Esophagus squamous epithelium (tissue), 5 donors: ENCODE data around the gene ACOT13. TPM values are rescaled to one million over a fixed set of nuclear protein-coding genes. Genes with fewer than 3 reads are reported as not detected.

ENCODE experiments used
- DNase-seq: peaks from one replicate; lab custom pipeline; 2025; lab: John Stamatoyannopoulos, UW
- H3K27ac ChIP-seq, 4 donors: fragments of 200-600 bp; sonication (generic); one replicate each; pipeline ENCODE4 v1.5.1; 2016 to 2019; ENCODE audit warnings: mild to moderate bottlenecking in 1 of 4
- H3K27me3 ChIP-seq, 4 donors: fragments of 200-600 bp; sonication (generic); 1 replicate in 3 of 4; 2 replicates in 1 of 4; pipeline versions ENCODE4 v1.5.1 to v1.6.0; 2017 to 2021; ENCODE audit warnings: antibody characterized with exemption in 1 of 4
- H3K36me3 ChIP-seq, 3 donors: fragments of 200-600 bp; sonication (generic); one replicate each; pipeline ENCODE4 v1.5.1; 2016 to 2019
- H3K4me1 ChIP-seq, 3 donors: fragments of 200-600 bp; sonication (generic); one replicate each; pipeline ENCODE4 v1.5.1; 2017 to 2019
- H3K4me3 ChIP-seq, 4 donors: fragments of 200-600 bp; sonication (generic); 1 replicate in 3 of 4; 2 replicates in 1 of 4; pipeline ENCODE4 v1.5.1; 2016 to 2019; ENCODE audit warnings: mild to moderate bottlenecking in 2 of 4, moderate library complexity in 1 of 4
- H3K9me3 ChIP-seq, 3 donors: fragments of 200-600 bp; sonication (generic); one replicate each; pipeline ENCODE4 v1.5.1; 2016 to 2019
- POLR2A ChIP-seq, 4 donors: fragments of 450-650 bp; IDR thresholded peaks; one replicate each; pipeline ENCODE4 v1.6.1; 2017; ENCODE audit warnings: antibody characterized with exemption in 4 of 4, mild to moderate bottlenecking in 4 of 4, moderate library complexity in 3 of 4
- WGBS, 2 donors: methylation state at CpG; one replicate each; pipeline ENCODE4 v1.1.5; 2018; 5-methylcytosine and 5-hydroxymethylcytosine counted together
- intact Hi-C: fragments of 100-400 bp; cut with DNase I; formaldehyde crosslinking; loops from one replicate; pipeline ENCODE4 v1.15.0; 2022
- total RNA-seq, 4 donors: library from RNA; depleted of rRNA; stranded (reverse); fragments of >200 nt; gene quantifications; one replicate each; pipeline ENCODE4 v1.1.0, GENCODE V29; 2016
- TF ChIP-seq, protein P1 (sequence below), 6 experiments: fragments of 450-650 bp in 4 of 6; fragments of 200-600 bp in 2 of 6; sonication (generic) in 2 of 6; IDR thresholded peaks; one replicate each; pipeline ENCODE4 v1.5.1; 2016 to 2019; ENCODE audit warnings: antibody characterized with exemption in 6 of 6, mild to moderate bottlenecking in 4 of 6, moderate library complexity in 4 of 6
- donor health status: DM: yes; HTN: yes; CAD: no.

ACOT13 gene
- total RNA-seq, 4 donors from 2014 or later = 2.5 to 6.1 (median 3.6) TPM

DNA sequence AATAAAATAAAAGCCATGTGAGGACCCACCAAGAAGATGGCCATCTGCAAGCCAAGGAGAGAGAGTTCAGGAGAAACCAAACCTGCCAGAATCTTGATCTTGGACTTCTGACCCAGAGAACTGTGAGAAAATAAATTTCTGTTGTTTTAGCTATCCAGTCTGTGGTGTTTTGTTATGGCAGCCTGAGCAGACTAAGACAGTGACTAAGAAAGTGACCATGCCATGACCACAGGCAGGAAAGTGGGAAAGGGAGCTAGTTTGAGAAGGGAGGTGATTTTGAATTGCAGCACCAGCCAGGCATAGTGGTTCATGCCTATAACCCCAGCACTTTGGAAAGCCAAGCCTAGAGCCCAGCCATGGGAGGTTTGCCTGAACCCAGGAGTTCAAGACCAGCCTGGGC is 74.0 kb downstream of the ACOT13 start:
- Histone ChIP-seq H3K27ac (no peak overlapping the region), H3K4me3 (no peak overlapping the region), H3K9me3 (no peaks in the 10 kb centered on the region), H3K36me3 (no peaks in the 10 kb centered on the region), H3K27me3 (no peaks in the 10 kb centered on the region), H3K4me1 (peaks cover 0 to 32% (median 8%) of the 10 kb centered on the region in 3 donors)
- intact Hi-C loops = no loop called here
- TF ChIP-seq, protein P1, sequence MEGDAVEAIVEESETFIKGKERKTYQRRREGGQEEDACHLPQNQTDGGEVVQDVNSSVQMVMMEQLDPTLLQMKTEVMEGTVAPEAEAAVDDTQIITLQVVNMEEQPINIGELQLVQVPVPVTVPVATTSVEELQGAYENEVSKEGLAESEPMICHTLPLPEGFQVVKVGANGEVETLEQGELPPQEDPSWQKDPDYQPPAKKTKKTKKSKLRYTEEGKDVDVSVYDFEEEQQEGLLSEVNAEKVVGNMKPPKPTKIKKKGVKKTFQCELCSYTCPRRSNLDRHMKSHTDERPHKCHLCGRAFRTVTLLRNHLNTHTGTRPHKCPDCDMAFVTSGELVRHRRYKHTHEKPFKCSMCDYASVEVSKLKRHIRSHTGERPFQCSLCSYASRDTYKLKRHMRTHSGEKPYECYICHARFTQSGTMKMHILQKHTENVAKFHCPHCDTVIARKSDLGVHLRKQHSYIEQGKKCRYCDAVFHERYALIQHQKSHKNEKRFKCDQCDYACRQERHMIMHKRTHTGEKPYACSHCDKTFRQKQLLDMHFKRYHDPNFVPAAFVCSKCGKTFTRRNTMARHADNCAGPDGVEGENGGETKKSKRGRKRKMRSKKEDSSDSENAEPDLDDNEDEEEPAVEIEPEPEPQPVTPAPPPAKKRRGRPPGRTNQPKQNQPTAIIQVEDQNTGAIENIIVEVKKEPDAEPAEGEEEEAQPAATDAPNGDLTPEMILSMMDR (IDR thresholded peaks at IDR 0.05) = no peak
- TF ChIP-seq POLR2A (IDR thresholded peaks at IDR 0.05) = no peak
- no peak for DNase-seq

- no peaks in the 10 kb centered on the region for H3K27me3 ChIP-seq
- H3K4me1 ChIP-seq = peaks cover 0 to 32% (median 8%) of the 10 kb centered on the region in 3 donors
- no peaks in the 10 kb centered on the region for H3K9me3 ChIP-seq
- DNase-seq = no peak
- no peak for TF ChIP-seq POLR2A (IDR thresholded peaks at IDR 0.05)
- TF ChIP-seq, protein P1 (IDR thresholded peaks at IDR 0.05) = no peak
- H3K36me3 ChIP-seq = no peaks in the 10 kb centered on the region
- peak overlapping the region; percentile 83 to 89 (median 88) for H3K27ac ChIP-seq
- intact Hi-C loops = no loop called here
- H3K4me3 ChIP-seq = no peak overlapping the region
- WGBS, 2 donors = 78 to 84% methylated on average over 5 of the region's 5 CpGs
Measured at GRCh38 chr6:24742216-24742738, 75.4 kb downstream of the ACOT13 start.

- Histone ChIP-seq H3K4me1 (peaks cover 0 to 29% (median 8%) of the 10 kb centered on the region in 3 donors), H3K36me3 (no peaks in the 10 kb centered on the region), H3K9me3 (no peaks in the 10 kb centered on the region), H3K27ac (peak overlapping the region; percentile 83 to 89 (median 88)), H3K27me3 (no peaks in the 10 kb centered on the region), H3K4me3 (peak overlapping the region in 1 of 4 donors; percentile 29)
- no peak for TF ChIP-seq POLR2A (IDR thresholded peaks at IDR 0.05)
- TF ChIP-seq, protein P1 (IDR thresholded peaks at IDR 0.05) = no peak
- intact Hi-C loops = no loop called here
- 20 to 34% methylated on average over 2 of the region's 2 CpGs for WGBS, 2 donors
- DNase-seq = no peak
Measured at GRCh38 chr6:24743265-24743943, 76.5 kb downstream of the ACOT13 start.

DNA sequence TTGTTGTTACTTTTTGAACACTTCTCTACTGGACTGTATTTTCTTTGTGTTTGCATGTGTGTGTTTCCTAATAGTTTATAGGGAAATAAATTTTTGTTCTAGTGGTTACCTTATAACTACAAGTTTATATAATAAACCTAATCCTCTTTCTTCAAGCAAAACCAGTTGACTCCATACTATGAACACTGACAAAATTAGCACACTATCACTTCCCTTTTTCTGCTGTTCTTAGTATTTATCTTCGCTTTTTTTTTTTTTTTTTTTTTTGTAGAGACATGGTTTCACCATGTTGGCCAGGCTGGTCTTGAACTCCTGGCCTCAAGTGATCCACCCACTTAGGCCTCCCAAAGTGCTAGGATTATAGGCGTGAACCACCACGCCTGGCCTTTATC is 77.1 kb downstream of the ACOT13 start:
- H3K36me3 ChIP-seq = no peaks in the 10 kb centered on the region
- 72 to 80% methylated on average over 3 of the region's 3 CpGs for WGBS, 2 donors
- no peaks in the 10 kb centered on the region for H3K27me3 ChIP-seq
- H3K4me1 ChIP-seq = peaks cover 0 to 24% (median 8%) of the 10 kb centered on the region in 3 donors
- TF ChIP-seq, protein P1 (IDR thresholded peaks at IDR 0.05) = no peak
- no peak for TF ChIP-seq POLR2A (IDR thresholded peaks at IDR 0.05)
- no peaks in the 10 kb centered on the region for H3K9me3 ChIP-seq
- H3K4me3 ChIP-seq = no peak overlapping the region
- no peak for DNase-seq
- intact Hi-C loops = no loop called here
- H3K27ac ChIP-seq = peak overlapping the region; percentile 83 to 89 (median 88)

- peaks cover 0 to 20% (median 8%) of the 10 kb centered on the region in 3 donors for H3K4me1 ChIP-seq
- H3K27ac ChIP-seq = peak overlapping the region in 1 of 4 donors; percentile 41
- no peak for DNase-seq
- H3K36me3 ChIP-seq = no peaks in the 10 kb centered on the region
- H3K27me3 ChIP-seq = no peaks in the 10 kb centered on the region
- WGBS, 2 donors = 75 to 89% methylated on average over 5 of the region's 5 CpGs
- H3K4me3 ChIP-seq = no peak overlapping the region
- intact Hi-C loops = no loop called here
- no peaks in the 10 kb centered on the region for H3K9me3 ChIP-seq
- TF ChIP-seq, protein P1 (IDR thresholded peaks at IDR 0.05) = no peak
- no peak for TF ChIP-seq POLR2A (IDR thresholded peaks at IDR 0.05)
Measured at GRCh38 chr6:24744911-24745310, 78.0 kb downstream of the ACOT13 start.
